NCI-H146 treated with DMSO at 0.1 percent for 48 hours (cell line): ENCODE results near the gene ANKRD6.

ENCODE experiments used
- DNase-seq: peaks from one replicate; lab custom pipeline; 2025; ENCODE audit not compliant: unreplicated experiment; lab: John Stamatoyannopoulos, UW

The ANKRD6 gene

DNA sequence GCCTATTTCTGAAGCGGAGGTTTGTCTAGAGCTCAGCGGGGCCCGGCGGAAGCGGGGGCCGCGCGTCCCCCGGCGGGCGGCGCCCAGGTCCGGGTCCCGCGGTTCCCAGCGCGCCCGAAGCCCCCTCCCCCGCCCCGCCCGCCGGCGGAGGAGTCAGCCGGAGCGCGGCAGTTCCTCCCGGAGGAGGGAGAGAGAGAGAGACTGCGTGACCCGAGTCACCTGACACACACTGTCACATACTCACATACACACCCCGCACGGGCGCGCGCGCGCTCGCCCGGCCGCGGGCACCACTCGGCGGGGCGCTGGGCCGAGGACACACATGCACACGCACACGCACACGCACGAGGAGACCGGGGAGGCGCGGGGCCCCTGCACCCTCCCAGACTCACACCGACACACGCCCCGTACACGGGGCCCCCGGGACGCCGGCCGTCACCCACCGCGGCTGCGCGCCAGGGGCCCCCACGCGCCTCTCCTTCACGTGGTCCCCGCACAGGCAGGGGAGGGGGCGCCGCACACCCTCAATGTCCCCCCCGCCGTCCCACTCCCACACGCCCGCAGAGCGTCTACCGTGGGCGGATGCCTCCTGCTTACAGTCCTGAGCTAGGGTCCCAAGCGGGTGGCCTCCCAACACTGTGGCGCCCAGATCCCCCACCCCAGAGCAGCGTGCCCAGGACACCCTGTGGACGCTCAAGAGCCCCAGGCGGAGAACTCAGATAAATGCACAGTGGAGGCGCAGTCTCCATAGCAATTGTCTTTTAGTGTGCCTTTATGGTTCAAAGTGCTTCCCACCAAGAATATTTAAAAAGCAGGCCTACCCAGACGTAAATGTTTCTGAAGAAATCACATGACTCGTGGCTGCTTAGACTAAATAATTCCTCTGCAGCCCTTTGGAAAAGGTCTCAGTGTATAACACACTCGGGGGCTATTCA is 20.6 kb upstream of the ANKRD6 start, which contains the start of gene RRAGD:
TSS of gene RRAGD (minus strand) at position 203 of the 935 bp plus-strand sequence. CDS start 280 bp downstream, outside the sequence.
- DNase-seq: peak; percentile 48

DNA sequence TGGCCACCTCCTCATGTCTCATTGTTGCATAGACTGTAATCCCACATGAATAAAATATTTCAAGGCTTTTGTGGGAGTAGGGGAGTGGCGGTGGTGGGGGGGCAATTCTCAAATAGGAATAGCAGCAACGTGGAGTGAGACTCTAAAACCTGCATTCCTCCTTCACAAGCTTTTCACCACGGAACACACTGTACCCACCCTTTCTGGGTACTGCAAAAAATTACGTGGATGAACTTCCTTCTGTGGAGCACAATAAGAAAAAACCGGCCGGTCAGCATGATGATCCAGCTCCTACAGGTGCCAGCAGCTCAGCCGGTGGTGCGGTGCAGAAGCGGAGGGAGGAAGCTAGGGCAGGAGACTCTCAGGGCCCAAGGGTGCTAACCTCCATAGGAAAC is 19.9 kb upstream of the ANKRD6 start:
- no peak for DNase-seq

DNA sequence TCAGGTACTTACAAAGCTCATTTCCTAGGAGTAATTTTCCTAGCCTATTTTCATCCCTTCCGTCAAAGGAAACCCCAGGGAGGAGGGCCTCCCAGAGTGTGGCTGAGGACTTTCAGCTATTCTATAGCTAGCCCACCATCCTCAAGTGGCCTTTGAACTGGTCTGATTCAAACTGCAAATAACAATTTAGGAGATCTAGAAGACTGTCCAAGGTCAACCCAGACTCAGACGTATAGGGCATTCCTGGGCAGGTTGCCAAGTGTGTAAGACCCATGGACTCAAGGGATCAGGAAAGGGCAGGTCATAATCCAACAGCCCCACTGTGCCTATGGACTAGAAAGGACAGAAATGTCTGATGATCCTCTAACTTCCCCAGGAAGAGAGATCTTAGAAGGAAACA is 18.7 kb upstream of the ANKRD6 start:
- DNase-seq: no peak

DNA sequence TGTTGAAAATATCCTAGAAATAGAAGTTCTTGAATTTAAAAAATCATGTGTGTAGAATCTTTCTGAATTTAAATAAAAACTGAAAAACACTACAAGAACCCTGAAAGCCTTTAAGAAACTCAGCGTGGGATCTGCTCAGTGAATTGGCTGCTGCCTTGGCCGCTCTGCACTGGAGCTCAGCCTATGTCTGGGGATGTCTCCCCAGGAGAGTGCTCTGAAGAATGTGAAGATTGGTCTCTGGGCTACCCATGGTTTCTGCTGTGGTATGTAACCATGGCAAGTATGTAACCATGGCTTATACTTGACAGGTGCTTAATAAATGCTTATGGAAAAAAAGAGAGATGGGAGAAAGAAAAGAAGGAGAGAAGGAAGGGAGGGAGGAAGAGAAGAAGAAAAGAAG is 17.8 kb upstream of the ANKRD6 start:
- DNase-seq: no peak

DNA sequence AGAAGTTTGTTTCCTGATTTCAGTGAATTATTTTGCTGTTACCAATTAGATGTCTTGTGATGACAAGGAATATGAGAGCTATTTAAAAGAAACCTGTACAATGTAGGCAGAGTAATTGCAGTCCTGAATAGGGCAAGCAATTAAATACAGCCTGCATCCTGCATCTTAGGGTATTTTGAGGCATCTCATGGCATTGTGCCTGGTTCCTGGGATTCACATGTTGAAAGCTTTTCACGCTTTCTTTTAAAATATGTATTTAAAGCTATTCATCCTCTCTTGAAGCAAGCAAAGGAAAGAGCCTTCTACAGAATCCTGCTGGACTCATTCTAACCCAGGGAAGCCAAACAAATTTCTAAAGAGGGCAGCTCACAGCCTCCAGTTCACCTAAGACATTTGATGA is 16.2 kb upstream of the ANKRD6 start:
- DNase-seq: no peak

DNA sequence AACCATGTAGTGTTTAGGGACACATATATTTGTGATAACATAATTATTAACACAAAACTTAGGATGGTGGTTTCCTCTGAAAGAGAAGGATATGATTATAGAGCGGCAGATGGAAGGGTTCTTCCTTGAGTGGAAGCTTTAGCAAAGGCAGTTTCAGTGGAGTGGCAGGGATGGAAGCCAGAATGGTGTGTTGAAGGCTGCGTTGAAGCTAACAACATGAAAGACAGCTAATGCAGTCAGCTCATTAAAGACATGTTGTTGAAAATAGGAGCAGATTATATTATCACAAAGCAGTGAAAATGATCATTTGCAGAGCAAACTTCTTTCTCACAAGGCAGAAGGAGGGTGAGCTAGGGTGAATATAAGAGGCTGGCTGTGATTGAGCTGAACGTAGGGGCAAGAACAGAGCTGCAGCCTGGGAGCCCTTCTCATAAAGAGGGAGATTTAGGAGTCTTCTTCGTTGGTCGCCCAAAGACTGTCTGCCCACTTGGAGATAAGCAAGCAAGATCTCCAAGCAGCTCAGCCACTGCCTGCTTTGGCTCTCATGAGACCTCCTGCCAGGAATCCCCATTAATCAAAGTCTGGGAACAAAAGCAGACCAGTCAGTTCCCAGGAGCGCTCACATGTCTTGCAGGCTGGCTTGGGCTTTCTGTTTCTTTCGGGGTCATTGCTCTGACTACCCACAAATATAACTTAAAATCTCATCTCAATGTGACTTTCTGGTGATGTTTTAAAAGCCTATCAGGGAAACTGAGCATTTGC is 2.6 kb upstream of the ANKRD6 start:
- DNase-seq: peak; percentile 66

DNA sequence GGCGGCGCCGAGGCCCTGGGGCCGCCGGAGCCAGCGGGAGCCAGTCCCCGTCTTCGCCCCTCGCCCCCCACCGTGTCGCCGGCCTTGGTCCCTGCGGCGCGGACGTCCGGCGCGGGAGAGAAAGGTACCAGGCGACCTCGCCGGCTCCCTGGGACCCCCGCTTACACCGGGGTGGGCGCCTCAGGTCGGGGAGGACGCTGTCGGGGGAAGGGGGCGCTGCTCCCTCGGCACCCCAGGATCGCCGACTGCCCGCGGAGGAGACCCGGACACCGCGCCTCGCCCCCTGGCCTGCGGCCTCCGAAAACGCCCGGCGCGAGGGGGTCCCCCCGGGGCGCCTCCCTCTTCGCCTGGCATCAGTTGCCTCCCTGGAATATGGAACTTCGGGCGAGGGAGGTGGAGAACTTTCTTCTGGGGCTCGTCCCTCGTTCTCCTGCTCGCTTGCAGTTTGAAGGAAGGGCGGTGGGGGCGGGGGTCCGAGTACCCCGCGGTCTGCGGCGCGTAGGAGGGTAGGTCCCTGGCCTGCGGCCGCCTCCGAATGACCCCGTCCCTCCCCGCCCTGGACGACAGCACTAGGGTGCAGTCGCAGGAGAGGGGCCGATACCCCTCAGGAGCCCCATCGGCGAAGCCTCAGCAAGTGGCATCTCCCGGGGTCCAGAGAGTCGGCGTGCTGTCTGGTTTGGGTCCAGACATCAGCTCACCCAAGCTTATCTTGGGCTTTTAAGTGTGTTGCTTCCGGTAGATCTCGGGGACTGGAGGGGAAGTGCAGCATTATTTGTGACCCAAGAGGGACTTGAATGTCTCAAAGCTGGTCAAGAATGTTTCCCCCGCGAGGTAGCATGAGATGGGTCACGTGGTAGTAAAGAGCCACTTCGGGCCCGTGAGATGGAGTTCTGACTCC is 549 bp downstream of the ANKRD6 start:
- DNase-seq: no peak

DNA sequence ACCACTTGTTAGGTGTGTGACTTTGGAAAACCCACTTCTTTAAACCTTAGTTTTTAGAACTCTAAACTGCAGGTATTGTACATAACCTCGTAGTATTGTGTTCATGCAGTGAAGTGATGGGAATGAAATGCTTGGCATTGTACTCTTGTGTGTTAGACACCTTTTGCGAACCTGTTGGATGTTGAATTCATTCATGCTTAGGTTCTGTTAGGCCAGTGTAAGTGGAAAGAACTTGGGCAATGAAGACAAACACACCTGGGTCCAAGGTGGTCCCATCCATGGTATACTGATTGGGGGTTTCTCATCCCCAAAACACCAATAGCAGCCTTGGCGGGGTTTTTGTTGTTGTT is 1.2 kb downstream of the ANKRD6 start:
- no peak for DNase-seq

DNA sequence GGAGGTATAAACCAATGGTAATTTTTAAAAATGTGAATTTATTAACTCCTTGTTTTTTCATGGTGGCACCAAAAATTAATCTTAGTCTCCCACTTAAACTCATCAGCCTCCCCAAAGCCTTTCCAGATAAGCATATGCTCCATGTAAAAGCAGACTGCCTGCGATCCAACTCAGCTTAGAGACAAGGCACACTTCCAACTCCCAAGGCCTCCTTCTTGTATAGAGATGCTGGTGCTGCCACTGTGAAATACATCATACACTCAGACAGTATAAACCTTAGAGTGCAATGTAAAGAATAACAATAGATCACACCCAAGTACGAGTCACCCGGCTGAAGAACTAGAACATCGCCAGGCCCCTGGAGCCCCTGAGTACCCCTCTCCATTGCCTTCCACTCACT is 2.0 kb downstream of the ANKRD6 start:
- DNase-seq: no peak

DNA sequence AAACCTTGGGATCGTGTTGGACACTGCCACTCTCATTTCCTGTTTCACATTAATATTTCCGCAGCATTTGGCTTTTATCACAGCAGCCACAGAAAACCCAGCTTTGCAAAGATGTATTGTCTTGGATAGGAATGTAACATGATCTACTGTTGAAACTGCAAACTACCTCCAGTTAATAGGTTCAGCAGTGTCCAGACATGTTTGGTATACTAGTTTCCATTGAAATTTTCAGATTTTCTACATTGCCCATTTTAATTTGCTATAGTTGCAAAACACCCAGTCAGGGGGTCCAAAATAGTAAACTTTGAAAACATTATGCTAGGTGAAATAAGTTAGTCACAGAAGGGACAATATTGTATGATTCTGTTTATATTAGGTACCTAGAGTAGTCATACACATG is 3.3 kb downstream of the ANKRD6 start:
- peak; percentile 24 for DNase-seq

DNA sequence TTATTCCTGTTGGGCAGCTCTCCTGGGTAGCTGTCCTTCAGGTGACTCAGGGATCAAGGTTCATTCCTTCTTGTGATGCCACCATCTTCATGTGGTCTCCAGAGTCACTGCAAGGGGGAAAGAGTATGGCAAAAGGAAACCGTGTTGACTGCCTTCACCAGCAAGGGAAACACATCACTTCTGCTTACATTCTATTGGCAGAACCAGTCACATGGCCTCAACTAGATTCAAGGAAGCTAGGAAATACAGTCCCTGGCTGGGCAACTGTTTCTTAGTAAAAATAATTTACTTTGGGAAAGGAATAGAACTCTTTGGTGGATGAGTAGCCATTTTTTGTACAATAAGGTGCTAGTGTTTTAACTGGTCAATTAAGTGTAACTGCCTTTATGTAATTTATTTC is 5.3 kb downstream of the ANKRD6 start:
- DNase-seq: no peak

DNA sequence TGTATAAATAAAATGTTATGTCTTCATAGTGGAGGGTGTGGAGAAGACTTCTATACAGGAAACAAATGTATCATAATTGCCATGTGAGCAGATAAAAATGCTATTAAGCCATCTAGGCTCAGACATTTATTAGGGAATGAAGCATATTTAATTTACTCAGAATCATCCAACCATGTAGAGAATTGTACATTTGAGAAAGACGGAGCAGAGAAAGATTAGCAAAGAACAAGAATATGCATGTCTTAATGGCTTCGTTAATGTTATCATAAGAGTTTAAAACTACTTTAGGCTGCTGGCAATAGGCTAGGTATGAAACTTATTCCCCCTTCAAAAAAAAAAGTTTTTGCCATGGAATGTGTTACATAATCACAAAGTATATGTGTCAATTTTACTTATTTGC is 6.1 kb downstream of the ANKRD6 start:
- DNase-seq: no peak

DNA sequence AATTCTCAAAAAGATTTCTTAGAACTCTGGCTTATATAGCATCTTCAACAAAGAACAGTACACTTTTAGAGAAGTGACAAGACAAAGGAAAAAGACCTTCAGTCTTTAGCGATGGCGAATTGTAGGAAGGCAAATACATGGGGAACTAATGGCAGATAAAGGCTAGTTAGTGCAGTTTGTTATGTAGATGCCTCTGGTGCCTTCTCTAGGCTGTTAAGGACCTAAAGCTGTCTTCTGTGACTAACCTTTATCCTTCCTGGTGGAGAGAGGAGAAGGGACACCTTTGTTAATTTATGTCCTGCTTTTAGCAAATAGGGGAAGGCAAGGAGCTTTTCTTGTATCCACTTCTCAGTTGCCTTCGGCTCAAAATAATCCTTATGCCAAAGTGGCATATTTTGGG is 7.2 kb downstream of the ANKRD6 start:
- no peak for DNase-seq

DNA sequence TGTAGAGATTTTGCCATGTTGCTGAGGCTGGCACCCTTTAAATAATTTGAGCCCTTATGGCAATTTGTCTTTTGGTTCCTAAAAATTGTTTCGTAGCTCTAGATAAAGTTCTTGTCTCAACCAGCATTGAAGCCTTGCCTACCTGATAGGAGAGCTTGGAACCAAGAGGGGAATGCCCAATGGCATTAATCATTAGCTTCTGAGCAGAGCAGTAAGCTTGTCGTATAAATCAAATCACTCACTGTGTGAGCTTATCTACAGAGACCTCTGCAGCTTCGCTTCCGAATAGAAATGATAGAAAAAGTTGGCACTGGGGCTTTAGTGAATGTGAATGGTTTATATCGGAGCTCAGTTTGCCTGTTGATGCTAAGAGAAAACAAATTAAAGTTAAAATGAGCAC is 10.7 kb downstream of the ANKRD6 start:
- DNase-seq: no peak

DNA sequence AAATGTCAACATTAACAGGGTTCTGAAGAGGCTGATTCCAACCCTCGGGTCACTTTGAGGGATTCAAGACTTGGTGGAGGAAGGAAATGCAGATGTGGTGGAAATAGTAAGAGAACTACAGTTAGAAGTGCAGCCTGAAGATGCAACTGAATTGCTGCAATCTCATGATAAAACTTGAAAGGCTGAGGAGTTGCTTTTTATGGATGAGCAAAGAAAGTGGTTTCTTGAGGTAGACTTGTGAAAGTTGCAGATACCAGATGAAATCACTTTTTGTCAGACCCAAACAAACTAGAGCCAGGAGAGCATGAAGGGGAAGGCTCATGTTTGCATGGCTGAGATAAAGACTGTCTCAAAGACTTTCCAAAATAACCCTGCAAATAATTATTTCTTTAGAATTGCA is 16.2 kb downstream of the ANKRD6 start:
- DNase-seq: no peak

DNA sequence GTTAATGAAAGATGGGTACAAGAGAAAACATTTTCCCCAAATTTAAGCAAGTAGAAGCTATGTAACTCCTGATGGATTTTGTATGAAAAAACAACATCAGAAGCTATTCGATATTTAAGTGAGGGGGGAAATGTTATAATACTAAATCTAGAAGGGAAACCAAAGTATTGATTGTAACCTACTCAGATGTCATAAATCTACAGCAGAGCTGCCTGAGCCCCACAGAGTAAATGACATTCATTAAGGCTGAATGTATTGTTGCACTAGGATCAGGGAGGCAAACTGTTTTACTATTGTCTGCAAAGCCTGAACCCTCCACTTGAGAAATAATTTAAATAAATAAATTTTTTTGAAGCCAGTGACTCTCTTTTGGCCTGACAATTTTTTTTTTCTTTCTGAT is 19.3 kb downstream of the ANKRD6 start:
- no peak for DNase-seq

DNA sequence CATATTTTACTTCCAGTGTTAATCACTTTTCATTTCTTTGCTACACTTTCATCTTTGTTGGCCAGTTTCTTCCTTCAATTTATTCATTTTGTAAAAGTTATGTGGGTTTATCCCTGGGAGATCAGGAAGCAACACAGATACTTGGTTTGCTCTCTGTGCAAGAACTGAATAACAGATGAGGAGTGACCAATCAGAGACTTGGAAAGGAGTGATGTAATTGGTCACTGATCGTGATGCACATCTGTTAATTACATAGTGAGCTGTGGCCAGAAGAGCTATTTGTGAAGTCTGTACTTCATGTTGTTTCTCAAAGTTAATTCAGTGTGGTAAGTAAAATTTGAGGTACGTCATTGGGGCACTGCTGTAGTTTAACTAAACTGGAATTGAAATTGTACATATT is 21.3 kb downstream of the ANKRD6 start:
- no peak for DNase-seq

DNA sequence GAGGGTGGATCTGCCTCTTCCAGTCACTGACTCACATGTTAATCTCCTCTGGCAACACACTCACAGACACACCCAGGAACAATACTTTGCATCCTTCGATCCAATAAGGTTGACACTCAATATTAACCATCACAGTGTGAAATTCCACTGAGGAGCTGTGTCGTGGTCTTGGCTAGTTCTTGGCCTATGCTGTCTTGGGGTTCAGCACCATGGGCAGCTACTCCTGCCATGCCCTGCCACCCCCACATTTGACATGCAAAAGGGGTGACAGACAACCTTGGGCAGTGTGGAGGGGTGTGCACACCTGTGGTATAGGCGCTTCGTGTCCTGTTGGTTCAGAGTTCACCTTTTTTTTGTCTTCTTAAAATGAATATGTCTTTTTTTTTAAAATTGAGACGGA is 25.8 kb downstream of the ANKRD6 start:
- no peak for DNase-seq

DNA sequence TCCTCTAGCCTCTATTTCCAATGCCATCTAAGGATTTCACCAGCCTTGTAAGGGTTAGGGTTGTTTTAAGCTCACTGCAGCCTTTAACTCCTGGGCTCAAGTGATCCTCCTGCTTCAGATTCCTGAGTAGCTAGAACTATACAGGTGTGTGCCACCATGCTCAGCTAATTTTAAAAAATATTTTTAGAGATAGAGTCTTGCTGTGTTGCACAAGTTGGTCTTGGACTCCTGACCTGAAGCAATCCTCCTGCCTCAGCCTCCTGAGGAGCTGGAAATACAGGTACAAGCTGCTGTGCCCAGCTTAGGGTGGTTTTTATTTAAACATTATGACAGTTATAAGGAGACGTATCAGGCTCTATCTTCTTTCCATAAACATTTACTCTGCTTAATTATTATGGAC is 26.5 kb downstream of the ANKRD6 start:
- DNase-seq: no peak

DNA sequence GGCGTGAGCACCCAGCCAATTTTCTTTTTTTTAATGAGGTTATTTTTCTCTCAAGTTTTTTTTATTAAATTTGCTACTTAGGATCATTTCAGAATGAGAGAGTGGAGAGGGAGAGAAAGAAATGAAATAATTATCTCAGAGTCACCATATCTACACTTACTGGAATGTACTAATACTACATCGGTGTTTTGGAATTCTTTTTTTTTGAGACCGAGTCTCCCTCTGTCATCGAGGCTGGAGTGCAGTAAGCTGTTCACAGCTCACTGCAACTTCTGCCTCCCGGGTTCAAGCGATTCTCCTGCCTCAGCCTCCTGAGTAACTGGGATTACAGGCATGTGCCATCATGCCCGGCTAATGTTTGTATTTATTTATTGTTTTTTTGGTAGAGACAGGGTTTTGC is 27.8 kb downstream of the ANKRD6 start:
- DNase-seq: no peak

DNA sequence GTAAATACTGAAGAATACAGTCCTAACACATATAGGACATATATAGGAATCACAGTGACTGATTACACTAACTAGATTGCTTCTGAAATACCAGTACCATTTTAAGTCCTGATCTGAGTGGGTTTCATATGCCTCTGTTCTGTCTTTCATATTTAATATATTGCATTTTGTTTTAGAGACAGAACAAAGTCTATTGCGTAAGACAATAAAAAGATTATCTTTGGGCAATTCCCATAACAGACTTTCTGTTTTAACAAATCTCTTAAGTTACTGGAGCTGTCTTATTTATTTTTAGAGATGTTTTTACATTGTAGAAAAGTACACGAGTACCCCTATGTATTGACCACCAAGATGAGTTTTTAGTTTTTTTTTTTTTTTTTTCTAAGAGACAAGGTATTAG is 29.6 kb downstream of the ANKRD6 start:
- DNase-seq: no peak
